HG03558 (cell line): ENCODE data around the gene ELL.

Source experiments
- ATAC-seq: cut with Tn5 transposase; IDR thresholded peaks from one replicate; pipeline ENCODE4 v1.9.1; 2021; ENCODE audit warnings: moderate number of reproducible peaks; ENCODE audit not compliant: unreplicated experiment; ENCODE audit errors: extremely low read depth

ELL gene

GRCh38 chr19:18427080-18427742, 94.7 kb downstream of the ELL start:
- ATAC-seq: no peak

GRCh38 chr19:18426416-18426767, 95.5 kb downstream of the ELL start:
- ATAC-seq: no peak

- ATAC-seq: no peak
These were observed 96.1 kb downstream of the ELL start for GRCh38 chr19:18425515-18426415.

- ATAC-seq: no peak
These were observed 96.9 kb downstream of the ELL start for GRCh38 chr19:18424890-18425514.

- ATAC-seq: no peak
These were observed 97.6 kb downstream of the ELL start for GRCh38 chr19:18424122-18424889.

GRCh38 chr19:18423258-18424020, 98.4 kb downstream of the ELL start:
- ATAC-seq: no peak

- ATAC-seq: no peak
These were observed 99.2 kb downstream of the ELL start for GRCh38 chr19:18422530-18423191.

- ATAC-seq: no peak
These were observed 100.4 kb downstream of the ELL start for GRCh38 chr19:18421371-18421959.

- no peak for ATAC-seq
These were observed 100.9 kb downstream of the ELL start for GRCh38 chr19:18420930-18421329.

GRCh38 chr19:18419699-18420460, 102.0 kb downstream of the ELL start:
- no peak for ATAC-seq

GRCh38 chr19:18419195-18419698, 102.6 kb downstream of the ELL start, which contains the start of gene SSBP4:
TSS of gene SSBP4 (plus strand) at chr19:18419398. CDS start at chr19:18419649, 251 bp downstream.
- no peak for ATAC-seq

- ATAC-seq: no peak
These were observed 103.2 kb downstream of the ELL start for GRCh38 chr19:18418483-18419194.

GRCh38 chr19:18418029-18418482, 103.8 kb downstream of the ELL start:
- no peak for ATAC-seq

- no peak for ATAC-seq
These were observed 104.4 kb downstream of the ELL start for GRCh38 chr19:18417250-18418028.

GRCh38 chr19:18416778-18417249, 105.1 kb downstream of the ELL start:
- no peak for ATAC-seq

- ATAC-seq: no peak
These were observed 106.5 kb downstream of the ELL start for GRCh38 chr19:18415178-18415867.
